GM23338 (cell line): ENCODE data around the gene OASL.

Experiments used
- CREB1 ChIP-seq: fragments of 250-450 bp; sonication (Bioruptor Pico); IDR thresholded peaks from 2 replicates; pipeline ENCODE4 v1.5.0; 2020; ENCODE audit warnings: low read depth, mild to moderate bottlenecking, moderate library complexity
- EZH2 ChIP-seq: fragments of 200-600 bp; sonication (generic); IDR thresholded peaks from one replicate; pipeline ENCODE4 v1.8.0; 2017; ENCODE audit warnings: antibody characterized with exemption, mild to moderate bottlenecking, low read depth; ENCODE audit not compliant: unreplicated experiment
- EZH2phosphoT487 ChIP-seq: fragments of 200-600 bp; sonication (generic); IDR thresholded peaks from one replicate; pipeline ENCODE4 v1.8.1; 2018; ENCODE audit warnings: antibody characterized with exemption; ENCODE audit not compliant: unreplicated experiment
- JUNB ChIP-seq: IDR thresholded peaks from one replicate; pipeline ENCODE4 v1.6.1; 2016; ENCODE audit warnings: antibody characterized with exemption; ENCODE audit not compliant: unreplicated experiment
- POLR2AphosphoS5 ChIP-seq: IDR thresholded peaks from 2 replicates; pipeline ENCODE4 v1.6.1; 2016; ENCODE audit warnings: antibody characterized with exemption, low read depth
- STAT1 ChIP-seq: IDR thresholded peaks from one replicate; pipeline ENCODE4 v1.6.1; 2016; ENCODE audit warnings: antibody characterized with exemption; ENCODE audit not compliant: unreplicated experiment
- ZNF114 ChIP-seq: fragments of 250-450 bp; sonication (Bioruptor Pico); IDR thresholded peaks from 2 replicates; pipeline ENCODE4 v1.5.0; 2020; ENCODE audit warnings: mild to moderate bottlenecking, moderate library complexity
- ZNF331 ChIP-seq: fragments of 250-450 bp; sonication (Bioruptor Pico); IDR thresholded peaks from 2 replicates; pipeline ENCODE4 v1.5.0; 2020; ENCODE audit warnings: low read depth, mild to moderate bottlenecking, moderate library complexity
- TF ChIP-seq, protein P1 (sequence below), 2 experiments: fragments of 200-600 bp in 1 of 2; sonication (generic) in 1 of 2; conservative IDR thresholded peaks; 2 replicates each; pipeline versions ENCODE4 v1.5.1 to v1.6.1; 2016 to 2017; ENCODE audit warnings: antibody characterized with exemption in 2 of 2, low read depth in 2 of 2, mild to moderate bottlenecking in 2 of 2, moderate library complexity in 1 of 2
- TF ChIP-seq, protein P2 (sequence below): IDR thresholded peaks from one replicate; pipeline ENCODE4 v1.6.1; 2018; ENCODE audit warnings: antibody characterized with exemption; ENCODE audit not compliant: unreplicated experiment
- TF ChIP-seq, protein P3 (sequence below): IDR thresholded peaks from 2 replicates; pipeline ENCODE4 v1.6.1; 2016; ENCODE audit warnings: antibody characterized with exemption
- TF ChIP-seq, protein P4 (sequence below): fragments of 250-450 bp; sonication (Bioruptor Pico); IDR thresholded peaks from 2 replicates; pipeline ENCODE4 v1.5.0; 2020; ENCODE audit warnings: mild to moderate bottlenecking, moderate library complexity

DNA sequence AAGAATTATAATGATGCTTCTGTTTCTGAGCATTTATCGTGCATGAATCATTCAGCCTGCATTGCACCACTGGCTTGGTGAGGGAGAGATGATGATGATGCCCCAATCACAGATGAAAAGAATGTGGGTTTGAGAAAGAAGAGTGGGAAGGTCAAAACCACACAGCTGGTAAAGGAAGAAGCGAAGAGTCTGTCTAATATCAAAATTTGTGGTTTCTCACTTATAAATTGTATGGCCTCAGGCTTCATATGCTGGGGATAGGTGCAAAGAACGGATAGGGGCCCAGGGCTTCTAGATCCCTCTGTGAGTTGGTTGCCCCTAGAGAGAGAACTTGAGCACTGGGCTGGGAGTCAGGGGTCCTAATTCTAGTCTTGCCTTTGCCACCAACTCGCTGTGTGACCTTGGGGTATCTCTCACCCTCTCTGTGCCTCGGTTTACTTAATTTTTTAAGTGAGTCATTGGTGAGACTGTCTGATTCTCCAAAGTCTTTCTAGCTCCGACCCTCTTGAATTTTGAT is 2.2 kb downstream of the OASL start:
- TF ChIP-seq, protein P1, sequence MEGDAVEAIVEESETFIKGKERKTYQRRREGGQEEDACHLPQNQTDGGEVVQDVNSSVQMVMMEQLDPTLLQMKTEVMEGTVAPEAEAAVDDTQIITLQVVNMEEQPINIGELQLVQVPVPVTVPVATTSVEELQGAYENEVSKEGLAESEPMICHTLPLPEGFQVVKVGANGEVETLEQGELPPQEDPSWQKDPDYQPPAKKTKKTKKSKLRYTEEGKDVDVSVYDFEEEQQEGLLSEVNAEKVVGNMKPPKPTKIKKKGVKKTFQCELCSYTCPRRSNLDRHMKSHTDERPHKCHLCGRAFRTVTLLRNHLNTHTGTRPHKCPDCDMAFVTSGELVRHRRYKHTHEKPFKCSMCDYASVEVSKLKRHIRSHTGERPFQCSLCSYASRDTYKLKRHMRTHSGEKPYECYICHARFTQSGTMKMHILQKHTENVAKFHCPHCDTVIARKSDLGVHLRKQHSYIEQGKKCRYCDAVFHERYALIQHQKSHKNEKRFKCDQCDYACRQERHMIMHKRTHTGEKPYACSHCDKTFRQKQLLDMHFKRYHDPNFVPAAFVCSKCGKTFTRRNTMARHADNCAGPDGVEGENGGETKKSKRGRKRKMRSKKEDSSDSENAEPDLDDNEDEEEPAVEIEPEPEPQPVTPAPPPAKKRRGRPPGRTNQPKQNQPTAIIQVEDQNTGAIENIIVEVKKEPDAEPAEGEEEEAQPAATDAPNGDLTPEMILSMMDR (conservative IDR thresholded peaks at IDR 0.05; ENCODE audit: low read depth in 2 of 2): no peak
- TF ChIP-seq POLR2AphosphoS5: no peak
- TF ChIP-seq EZH2: no peak
- no peak for TF ChIP-seq CREB1 (CRISPR knock-in tag)
- TF ChIP-seq, protein P2, sequence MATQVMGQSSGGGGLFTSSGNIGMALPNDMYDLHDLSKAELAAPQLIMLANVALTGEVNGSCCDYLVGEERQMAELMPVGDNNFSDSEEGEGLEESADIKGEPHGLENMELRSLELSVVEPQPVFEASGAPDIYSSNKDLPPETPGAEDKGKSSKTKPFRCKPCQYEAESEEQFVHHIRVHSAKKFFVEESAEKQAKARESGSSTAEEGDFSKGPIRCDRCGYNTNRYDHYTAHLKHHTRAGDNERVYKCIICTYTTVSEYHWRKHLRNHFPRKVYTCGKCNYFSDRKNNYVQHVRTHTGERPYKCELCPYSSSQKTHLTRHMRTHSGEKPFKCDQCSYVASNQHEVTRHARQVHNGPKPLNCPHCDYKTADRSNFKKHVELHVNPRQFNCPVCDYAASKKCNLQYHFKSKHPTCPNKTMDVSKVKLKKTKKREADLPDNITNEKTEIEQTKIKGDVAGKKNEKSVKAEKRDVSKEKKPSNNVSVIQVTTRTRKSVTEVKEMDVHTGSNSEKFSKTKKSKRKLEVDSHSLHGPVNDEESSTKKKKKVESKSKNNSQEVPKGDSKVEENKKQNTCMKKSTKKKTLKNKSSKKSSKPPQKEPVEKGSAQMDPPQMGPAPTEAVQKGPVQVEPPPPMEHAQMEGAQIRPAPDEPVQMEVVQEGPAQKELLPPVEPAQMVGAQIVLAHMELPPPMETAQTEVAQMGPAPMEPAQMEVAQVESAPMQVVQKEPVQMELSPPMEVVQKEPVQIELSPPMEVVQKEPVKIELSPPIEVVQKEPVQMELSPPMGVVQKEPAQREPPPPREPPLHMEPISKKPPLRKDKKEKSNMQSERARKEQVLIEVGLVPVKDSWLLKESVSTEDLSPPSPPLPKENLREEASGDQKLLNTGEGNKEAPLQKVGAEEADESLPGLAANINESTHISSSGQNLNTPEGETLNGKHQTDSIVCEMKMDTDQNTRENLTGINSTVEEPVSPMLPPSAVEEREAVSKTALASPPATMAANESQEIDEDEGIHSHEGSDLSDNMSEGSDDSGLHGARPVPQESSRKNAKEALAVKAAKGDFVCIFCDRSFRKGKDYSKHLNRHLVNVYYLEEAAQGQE: no peak
- TF ChIP-seq EZH2phosphoT487: no peak
- TF ChIP-seq ZNF331 (CRISPR knock-in tag): no peak
- TF ChIP-seq STAT1: no peak
- TF ChIP-seq, protein P3, sequence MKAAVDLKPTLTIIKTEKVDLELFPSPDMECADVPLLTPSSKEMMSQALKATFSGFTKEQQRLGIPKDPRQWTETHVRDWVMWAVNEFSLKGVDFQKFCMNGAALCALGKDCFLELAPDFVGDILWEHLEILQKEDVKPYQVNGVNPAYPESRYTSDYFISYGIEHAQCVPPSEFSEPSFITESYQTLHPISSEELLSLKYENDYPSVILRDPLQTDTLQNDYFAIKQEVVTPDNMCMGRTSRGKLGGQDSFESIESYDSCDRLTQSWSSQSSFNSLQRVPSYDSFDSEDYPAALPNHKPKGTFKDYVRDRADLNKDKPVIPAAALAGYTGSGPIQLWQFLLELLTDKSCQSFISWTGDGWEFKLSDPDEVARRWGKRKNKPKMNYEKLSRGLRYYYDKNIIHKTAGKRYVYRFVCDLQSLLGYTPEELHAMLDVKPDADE: no peak
- no peak for TF ChIP-seq JUNB
- TF ChIP-seq ZNF114: no peak
- TF ChIP-seq, protein P4, sequence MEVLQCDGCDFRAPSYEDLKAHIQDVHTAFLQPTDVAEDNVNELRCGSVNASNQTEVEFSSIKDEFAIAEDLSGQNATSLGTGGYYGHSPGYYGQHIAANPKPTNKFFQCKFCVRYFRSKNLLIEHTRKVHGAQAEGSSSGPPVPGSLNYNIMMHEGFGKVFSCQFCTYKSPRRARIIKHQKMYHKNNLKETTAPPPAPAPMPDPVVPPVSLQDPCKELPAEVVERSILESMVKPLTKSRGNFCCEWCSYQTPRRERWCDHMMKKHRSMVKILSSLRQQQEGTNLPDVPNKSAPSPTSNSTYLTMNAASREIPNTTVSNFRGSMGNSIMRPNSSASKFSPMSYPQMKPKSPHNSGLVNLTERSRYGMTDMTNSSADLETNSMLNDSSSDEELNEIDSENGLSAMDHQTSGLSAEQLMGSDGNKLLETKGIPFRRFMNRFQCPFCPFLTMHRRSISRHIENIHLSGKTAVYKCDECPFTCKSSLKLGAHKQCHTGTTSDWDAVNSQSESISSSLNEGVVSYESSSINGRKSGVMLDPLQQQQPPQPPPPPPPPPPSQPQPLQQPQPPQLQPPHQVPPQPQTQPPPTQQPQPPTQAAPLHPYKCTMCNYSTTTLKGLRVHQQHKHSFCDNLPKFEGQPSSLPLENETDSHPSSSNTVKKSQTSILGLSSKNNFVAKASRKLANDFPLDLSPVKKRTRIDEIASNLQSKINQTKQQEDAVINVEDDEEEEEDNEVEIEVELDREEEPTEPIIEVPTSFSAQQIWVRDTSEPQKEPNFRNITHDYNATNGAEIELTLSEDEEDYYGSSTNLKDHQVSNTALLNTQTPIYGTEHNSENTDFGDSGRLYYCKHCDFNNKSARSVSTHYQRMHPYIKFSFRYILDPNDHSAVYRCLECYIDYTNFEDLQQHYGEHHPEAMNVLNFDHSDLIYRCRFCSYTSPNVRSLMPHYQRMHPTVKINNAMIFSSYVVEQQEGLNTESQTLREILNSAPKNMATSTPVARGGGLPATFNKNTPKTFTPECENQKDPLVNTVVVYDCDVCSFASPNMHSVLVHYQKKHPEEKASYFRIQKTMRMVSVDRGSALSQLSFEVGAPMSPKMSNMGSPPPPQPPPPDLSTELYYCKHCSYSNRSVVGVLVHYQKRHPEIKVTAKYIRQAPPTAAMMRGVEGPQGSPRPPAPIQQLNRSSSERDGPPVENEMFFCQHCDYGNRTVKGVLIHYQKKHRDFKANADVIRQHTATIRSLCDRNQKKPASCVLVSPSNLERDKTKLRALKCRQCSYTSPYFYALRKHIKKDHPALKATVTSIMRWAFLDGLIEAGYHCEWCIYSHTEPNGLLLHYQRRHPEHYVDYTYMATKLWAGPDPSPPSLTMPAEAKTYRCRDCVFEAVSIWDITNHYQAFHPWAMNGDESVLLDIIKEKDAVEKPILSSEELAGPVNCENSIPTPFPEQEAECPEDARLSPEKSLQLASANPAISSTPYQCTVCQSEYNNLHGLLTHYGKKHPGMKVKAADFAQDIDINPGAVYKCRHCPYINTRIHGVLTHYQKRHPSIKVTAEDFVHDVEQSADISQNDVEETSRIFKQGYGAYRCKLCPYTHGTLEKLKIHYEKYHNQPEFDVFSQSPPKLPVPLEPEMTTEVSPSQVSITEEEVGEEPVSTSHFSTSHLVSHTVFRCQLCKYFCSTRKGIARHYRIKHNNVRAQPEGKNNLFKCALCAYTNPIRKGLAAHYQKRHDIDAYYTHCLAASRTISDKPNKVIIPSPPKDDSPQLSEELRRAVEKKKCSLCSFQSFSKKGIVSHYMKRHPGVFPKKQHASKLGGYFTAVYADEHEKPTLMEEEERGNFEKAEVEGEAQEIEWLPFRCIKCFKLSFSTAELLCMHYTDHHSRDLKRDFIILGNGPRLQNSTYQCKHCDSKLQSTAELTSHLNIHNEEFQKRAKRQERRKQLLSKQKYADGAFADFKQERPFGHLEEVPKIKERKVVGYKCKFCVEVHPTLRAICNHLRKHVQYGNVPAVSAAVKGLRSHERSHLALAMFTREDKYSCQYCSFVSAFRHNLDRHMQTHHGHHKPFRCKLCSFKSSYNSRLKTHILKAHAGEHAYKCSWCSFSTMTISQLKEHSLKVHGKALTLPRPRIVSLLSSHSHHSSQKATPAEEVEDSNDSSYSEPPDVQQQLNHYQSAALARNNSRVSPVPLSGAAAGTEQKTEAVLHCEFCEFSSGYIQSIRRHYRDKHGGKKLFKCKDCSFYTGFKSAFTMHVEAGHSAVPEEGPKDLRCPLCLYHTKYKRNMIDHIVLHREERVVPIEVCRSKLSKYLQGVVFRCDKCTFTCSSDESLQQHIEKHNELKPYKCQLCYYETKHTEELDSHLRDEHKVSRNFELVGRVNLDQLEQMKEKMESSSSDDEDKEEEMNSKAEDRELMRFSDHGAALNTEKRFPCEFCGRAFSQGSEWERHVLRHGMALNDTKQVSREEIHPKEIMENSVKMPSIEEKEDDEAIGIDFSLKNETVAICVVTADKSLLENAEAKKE (CRISPR knock-in tag): no peak
